Endodermal cell (in vitro differentiated cells): Measurements from ENCODE around the gene HPCAL1. TPM values are rescaled to one million over a fixed set of nuclear protein-coding genes. Genes with fewer than 3 reads are reported as not detected.

Experiments used
- DNase-seq: peaks from one replicate; pipeline ENCODE4 v3.0.0-alpha.2; 2017
- H3K27ac ChIP-seq: 2 replicates; pipeline ENCODE4 v1.5.1; 2013; ENCODE audit warnings: mild to moderate bottlenecking, low read depth, low read length, moderate library complexity
- H3K27me3 ChIP-seq: 2 replicates; pipeline ENCODE4 v1.6.1; 2013; ENCODE audit warnings: mild to moderate bottlenecking, low read length, moderate library complexity; ENCODE audit not compliant: insufficient read depth, control insufficient read depth, poor library complexity, severe bottlenecking
- H3K36me3 ChIP-seq: 2 replicates; pipeline ENCODE4 v1.7.0; 2013; ENCODE audit warnings: mild to moderate bottlenecking, low read length, moderate library complexity; ENCODE audit not compliant: control insufficient read depth, insufficient read depth
- H3K4me1 ChIP-seq: one replicate; pipeline ENCODE4 v1.7.0; 2013; ENCODE audit warnings: low read length; ENCODE audit not compliant: control insufficient read depth, insufficient read depth
- H3K4me3 ChIP-seq: 2 replicates; pipeline ENCODE4 v1.5.1; 2013; ENCODE audit warnings: mild to moderate bottlenecking, low read length, moderate library complexity
- H3K9ac ChIP-seq: 2 replicates; pipeline ENCODE4 v1.6.1; 2013; ENCODE audit warnings: mild to moderate bottlenecking, low read length, moderate library complexity; ENCODE audit not compliant: poor library complexity, severe bottlenecking; ENCODE audit errors: extremely low read depth
- H3K9me3 ChIP-seq: 2 replicates; pipeline ENCODE4 v1.6.1; 2013; ENCODE audit warnings: mild to moderate bottlenecking, low read length, moderate library complexity; ENCODE audit not compliant: control insufficient read depth
- H3K27ac Mint-ChIP-seq: 2 replicates; pipeline ENCODE4 v1.8.0; 2020; ENCODE audit warnings: mixed read lengths
- H3K27me3 Mint-ChIP-seq: 2 replicates; pipeline ENCODE4 v1.8.0; 2021; ENCODE audit warnings: mild to moderate bottlenecking, mixed read lengths; ENCODE audit not compliant: insufficient read depth
- H3K36me3 Mint-ChIP-seq: 2 replicates; pipeline ENCODE4 v1.8.0; 2020; ENCODE audit warnings: low read depth, mixed read lengths
- H3K4me1 Mint-ChIP-seq: 2 replicates; pipeline ENCODE4 v1.8.0; 2020; ENCODE audit warnings: mixed read lengths
- H3K4me3 Mint-ChIP-seq: 2 replicates; pipeline ENCODE4 v1.8.0; 2020; ENCODE audit warnings: mild to moderate bottlenecking, moderate library complexity, mixed read lengths
- H3K9me3 Mint-ChIP-seq: 2 replicates; pipeline ENCODE4 v1.8.0; 2020; ENCODE audit warnings: mild to moderate bottlenecking, mixed read lengths
- CTCF ChIP-seq: fragments of 200-600 bp; sonication (generic); conservative IDR thresholded peaks from 2 replicates; pipeline ENCODE4 v1.5.0; 2021; ENCODE audit warnings: antibody characterized with exemption, mild to moderate bottlenecking
- WGBS, 2 experiments: methylation state at CpG; one replicate each; pipeline versions ENCODE4 v1.1.5 to v1.1.7; 2013; ENCODE audit warnings: missing lambda C conversion rate in 2 of 2, mixed read lengths in 1 of 2; ENCODE audit not compliant: insufficient coverage in 1 of 2, insufficient read length in 1 of 2; 5-methylcytosine and 5-hydroxymethylcytosine counted together
- total RNA-seq, 2 donors: library from RNA; stranded (reverse); fragmentation: NEBNext Ultra II Directional in 1 of 2; extraction: Animal tissue kit (Norgen Biotek cat#: 25700) in 1 of 2; gene quantifications; 2 replicates in 1 of 2; 3 replicates in 1 of 2; pipeline ENCODE4 v1.2.1, GENCODE V29; 2021

The HPCAL1 gene
- total RNA-seq, 2 donors from 2014 or later: 6.8 to 8.1 TPM

GRCh38 chr2:10424051-10424450 lies 121.3 kb downstream of the HPCAL1 start:
- 85 to 95% methylated on average over 8 to 11 of the region's 11 CpGs for WGBS, 2 experiments
- Histone ChIP-seq H3K27ac (no peak overlapping the region), H3K9me3 (no peaks in the 10 kb centered on the region), H3K9ac (no peak overlapping the region), H3K27me3 (no peaks in the 10 kb centered on the region), H3K36me3 (no peaks in the 10 kb centered on the region), H3K4me3 (no peak overlapping the region), H3K4me1 (no peaks in the 10 kb centered on the region)
- Mint-ChIP-seq H3K27me3 (no peaks in the 10 kb centered on the region), H3K4me3 (no peak overlapping the region), H3K4me1 (no peaks in the 10 kb centered on the region), H3K9me3 (no peaks in the 10 kb centered on the region), H3K36me3 (no peaks in the 10 kb centered on the region), H3K27ac (no peak overlapping the region)
- peak; percentile 76 for DNase-seq
- no peak for TF ChIP-seq CTCF

- Mint-ChIP-seq H3K36me3 (no peaks in the 10 kb centered on the region), H3K27ac (no peak overlapping the region), H3K27me3 (no peaks in the 10 kb centered on the region), H3K4me3 (no peak overlapping the region), H3K9me3 (no peaks in the 10 kb centered on the region), H3K4me1 (no peaks in the 10 kb centered on the region)
- H3K4me3 ChIP-seq: no peak overlapping the region
- H3K36me3 ChIP-seq: no peaks in the 10 kb centered on the region
- no peaks in the 10 kb centered on the region for H3K4me1 ChIP-seq
- H3K9ac ChIP-seq: no peak overlapping the region
- no peaks in the 10 kb centered on the region for H3K27me3 ChIP-seq
- no peaks in the 10 kb centered on the region for H3K9me3 ChIP-seq
- DNase-seq: no peak
- TF ChIP-seq CTCF: no peak
- WGBS, 2 experiments: 88 to 90% methylated on average over 2 to 8 of the region's 8 CpGs
- no peak overlapping the region for H3K27ac ChIP-seq
Observed at GRCh38 chr2:10424916-10425505, 122.3 kb downstream of the HPCAL1 start.

GRCh38 chr2:10425699-10426098 lies 123.0 kb downstream of the HPCAL1 start:
- H3K27me3 Mint-ChIP-seq: no peaks in the 10 kb centered on the region
- TF ChIP-seq CTCF: no peak
- 82 to 83% methylated on average over 8 to 10 of the region's 10 CpGs for WGBS, 2 experiments
- Histone ChIP-seq H3K4me3 (no peak overlapping the region), H3K9me3 (no peaks in the 10 kb centered on the region), H3K27me3 (no peaks in the 10 kb centered on the region), H3K4me1 (no peaks in the 10 kb centered on the region), H3K27ac (no peak overlapping the region), H3K36me3 (no peaks in the 10 kb centered on the region), H3K9ac (no peak overlapping the region)
- no peaks in the 10 kb centered on the region for H3K4me1 Mint-ChIP-seq
- no peak for DNase-seq
- no peak overlapping the region for H3K4me3 Mint-ChIP-seq
- no peak overlapping the region for H3K27ac Mint-ChIP-seq
- no peaks in the 10 kb centered on the region for H3K36me3 Mint-ChIP-seq
- no peaks in the 10 kb centered on the region for H3K9me3 Mint-ChIP-seq
